K562 treated with DMSO at 1 percent for 24 hours (cell line): ENCODE measurements around the gene FMO3. TPM values are rescaled to one million over a fixed set of nuclear protein-coding genes. Genes with fewer than 3 reads are reported as not detected.

Experiments
- total RNA-seq: library from RNA; unstranded; fragments of 300-600 nt; gene quantifications from 2 replicates; pipeline ENCODE4 v1.2.3, GENCODE V29; 2022; ENCODE audit warnings: low read depth; ENCODE audit not compliant: insufficient read depth

Gene FMO3
- not detected in 2 replicates for total RNA-seq

DNA sequence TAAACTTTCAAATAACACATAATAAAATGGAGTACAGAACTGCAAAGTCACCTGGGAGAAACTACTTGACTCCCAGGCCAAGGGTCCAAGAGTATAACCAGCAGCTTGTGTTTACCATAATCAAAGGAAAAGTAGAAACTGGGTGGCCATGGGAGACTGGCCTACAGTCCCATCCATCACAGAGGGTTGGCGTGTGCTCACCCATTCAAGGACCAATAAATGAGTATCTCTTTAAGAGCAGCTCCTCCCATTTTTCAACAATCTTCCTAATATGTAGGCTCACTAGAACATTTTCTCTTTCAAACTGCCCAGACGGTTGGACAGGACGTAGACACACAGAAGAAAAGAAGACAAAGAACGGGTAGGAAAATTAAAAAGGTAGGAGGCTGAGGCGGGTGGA, at the start of gene FMO3:
Gene FMO3, plus strand, starts transcription at position 302 of the 400 bp plus-strand sequence. CDS start 1,754 bp downstream, outside the sequence.

Other genes with a start within 250 kb of the FMO3 start
- gene MROH9, start 155.4 kb upstream of the FMO3 start, total RNA-seq: not detected in 2 replicates
- gene FMO2, start 94.4 kb downstream of the FMO3 start, total RNA-seq: not detected in 2 replicates
- not detected in 2 replicates for gene FMO1, start 157.6 kb downstream of the FMO3 start, total RNA-seq
- 0.42 and 0.65 TPM in 2 replicates for gene FMO4, start 223.3 kb downstream of the FMO3 start, total RNA-seq